Kidney epithelial cell (primary cell): ENCODE data around the gene POU3F1. TPM values are rescaled to one million over a fixed set of nuclear protein-coding genes. Genes with fewer than 3 reads are reported as not detected.

Experiments used
- DNase-seq: peaks from one replicate; pipeline ENCODE4 v3.0.0-alpha.2; 2010; ENCODE audit warnings: low read depth
- H3K27me3 ChIP-seq: 2 replicates; pipeline ENCODE4 v1.6.0; 2011; ENCODE audit warnings: low read length; ENCODE audit not compliant: control insufficient read depth, insufficient read depth
- H3K36me3 ChIP-seq: 2 replicates; pipeline ENCODE4 v1.5.1; 2011; ENCODE audit warnings: low read length; ENCODE audit not compliant: control insufficient read depth, insufficient read depth
- H3K4me3 ChIP-seq: 2 replicates; pipeline ENCODE4 v1.5.1; 2011; ENCODE audit warnings: low read depth, mild to moderate bottlenecking, control low read depth, low read length
- total RNA-seq: library from RNA; depleted of rRNA; stranded (reverse); fragments of >200 nt; gene quantifications from 2 replicates; pipeline ENCODE4 v1.2.3, GENCODE V29; 2015
- TF ChIP-seq, protein P1 (sequence below): IDR thresholded peaks from 2 replicates; pipeline ENCODE4 v1.5.1; 2011; ENCODE audit warnings: mild to moderate bottlenecking, moderate library complexity, low read length, control low read depth, inconsistent platforms; ENCODE audit not compliant: insufficient read depth, poor library complexity, severe bottlenecking

The POU3F1 gene
- 0.08 TPM in 1 of 2 replicates, not detected in the other for total RNA-seq

DNA sequence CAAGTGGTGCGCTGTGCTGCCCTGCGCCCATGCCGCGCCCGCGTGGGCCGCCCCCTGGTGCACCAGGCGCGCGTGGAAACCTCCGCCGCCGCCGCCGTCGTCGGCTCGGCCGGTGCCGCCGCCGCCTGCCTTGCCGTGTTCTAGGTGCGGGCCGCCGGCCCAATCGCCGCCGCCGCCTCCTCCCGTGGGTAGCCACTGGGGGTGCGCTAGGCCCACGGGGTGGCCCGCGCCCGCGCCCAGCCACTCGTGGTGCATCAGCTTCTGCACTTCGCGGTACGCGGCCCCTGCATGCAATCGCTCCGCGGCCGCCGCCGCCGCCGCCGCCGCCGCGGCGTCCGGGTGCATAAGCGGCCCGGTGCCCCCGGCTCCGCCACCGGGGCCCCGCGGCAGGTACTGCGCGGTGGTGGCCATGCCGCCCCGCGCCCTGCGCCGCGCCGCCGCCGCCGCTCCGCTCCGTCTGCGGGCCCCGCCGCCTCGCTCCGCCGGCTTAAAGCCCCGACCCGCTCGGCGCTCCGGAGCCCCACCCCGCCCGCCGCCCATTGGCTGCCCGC lies at the start of gene POU3F1:
POU3F1 (minus strand) TSS at position 461 of the 551 bp plus-strand sequence; CDS start at position 411, 50 bp downstream.
- DNase-seq: no peak
- peaks cover 63% of the 10 kb centered on the region for H3K27me3 ChIP-seq
- H3K4me3 ChIP-seq: peak within 1 kb of the TSS; percentile 41
- H3K36me3 ChIP-seq: no peaks in the 10 kb centered on the region
- TF ChIP-seq, protein P1, sequence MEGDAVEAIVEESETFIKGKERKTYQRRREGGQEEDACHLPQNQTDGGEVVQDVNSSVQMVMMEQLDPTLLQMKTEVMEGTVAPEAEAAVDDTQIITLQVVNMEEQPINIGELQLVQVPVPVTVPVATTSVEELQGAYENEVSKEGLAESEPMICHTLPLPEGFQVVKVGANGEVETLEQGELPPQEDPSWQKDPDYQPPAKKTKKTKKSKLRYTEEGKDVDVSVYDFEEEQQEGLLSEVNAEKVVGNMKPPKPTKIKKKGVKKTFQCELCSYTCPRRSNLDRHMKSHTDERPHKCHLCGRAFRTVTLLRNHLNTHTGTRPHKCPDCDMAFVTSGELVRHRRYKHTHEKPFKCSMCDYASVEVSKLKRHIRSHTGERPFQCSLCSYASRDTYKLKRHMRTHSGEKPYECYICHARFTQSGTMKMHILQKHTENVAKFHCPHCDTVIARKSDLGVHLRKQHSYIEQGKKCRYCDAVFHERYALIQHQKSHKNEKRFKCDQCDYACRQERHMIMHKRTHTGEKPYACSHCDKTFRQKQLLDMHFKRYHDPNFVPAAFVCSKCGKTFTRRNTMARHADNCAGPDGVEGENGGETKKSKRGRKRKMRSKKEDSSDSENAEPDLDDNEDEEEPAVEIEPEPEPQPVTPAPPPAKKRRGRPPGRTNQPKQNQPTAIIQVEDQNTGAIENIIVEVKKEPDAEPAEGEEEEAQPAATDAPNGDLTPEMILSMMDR: no peak

DNA sequence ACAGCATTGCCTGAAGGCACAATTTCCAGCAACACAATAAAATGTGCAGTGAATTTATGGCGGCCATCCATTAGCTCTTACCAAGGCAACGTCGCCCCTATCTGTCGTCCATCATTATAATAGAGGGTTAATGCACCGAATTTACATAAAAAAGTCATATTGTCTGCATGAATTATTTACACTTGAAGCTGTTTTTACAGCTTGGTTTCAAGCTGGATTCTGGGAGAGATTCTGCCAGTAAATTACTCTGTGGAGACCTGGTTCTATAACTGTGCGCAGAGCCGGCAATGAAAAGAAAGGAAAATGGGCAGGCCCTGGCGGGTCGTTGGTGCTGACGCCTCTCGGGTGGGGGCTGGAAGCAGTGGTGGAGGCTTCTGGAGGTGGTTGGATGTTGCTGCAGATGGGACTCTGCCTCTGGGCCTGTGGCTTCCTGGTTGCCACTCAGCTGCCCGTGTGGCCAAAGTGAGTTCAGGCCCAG lies 48.9 kb upstream of the POU3F1 start:
- DNase-seq: no peak
- TF ChIP-seq, protein P1: no peak
- H3K36me3 ChIP-seq: no peaks in the 10 kb centered on the region
- H3K27me3 ChIP-seq: peaks cover 22% of the 10 kb centered on the region
- no peak overlapping the region for H3K4me3 ChIP-seq

DNA sequence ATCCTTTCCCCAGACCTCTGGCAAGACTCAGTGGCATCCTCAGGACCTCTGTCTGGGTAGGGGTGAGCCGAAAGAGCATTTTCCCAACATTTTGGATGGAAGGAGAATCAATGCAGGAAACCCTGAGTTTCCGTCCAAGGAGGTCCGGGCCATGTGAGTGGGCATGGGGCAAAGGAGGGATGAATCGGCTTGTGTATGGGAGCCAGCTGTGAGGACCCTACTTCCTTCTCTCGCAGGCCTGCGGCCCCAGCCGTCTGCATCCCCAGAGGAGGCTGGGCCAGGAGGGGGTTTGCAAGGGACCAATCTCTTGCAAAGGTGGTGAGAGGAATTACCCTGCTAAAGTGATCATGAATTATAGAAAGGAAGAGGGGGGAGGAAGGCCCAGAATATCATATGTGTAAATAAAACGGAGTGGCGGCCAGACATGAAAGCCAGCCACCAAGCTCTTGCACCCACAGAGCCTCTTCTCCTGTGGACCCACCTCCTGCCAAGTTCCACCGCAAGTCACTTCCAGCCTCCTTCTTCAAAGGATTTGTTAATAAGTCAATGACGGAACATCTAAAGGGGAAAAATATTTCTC lies 48.2 kb upstream of the POU3F1 start:
- no peak for DNase-seq
- TF ChIP-seq, protein P1: no peak
- H3K36me3 ChIP-seq: no peaks in the 10 kb centered on the region
- no peak overlapping the region for H3K4me3 ChIP-seq
- peaks cover 24% of the 10 kb centered on the region for H3K27me3 ChIP-seq

DNA sequence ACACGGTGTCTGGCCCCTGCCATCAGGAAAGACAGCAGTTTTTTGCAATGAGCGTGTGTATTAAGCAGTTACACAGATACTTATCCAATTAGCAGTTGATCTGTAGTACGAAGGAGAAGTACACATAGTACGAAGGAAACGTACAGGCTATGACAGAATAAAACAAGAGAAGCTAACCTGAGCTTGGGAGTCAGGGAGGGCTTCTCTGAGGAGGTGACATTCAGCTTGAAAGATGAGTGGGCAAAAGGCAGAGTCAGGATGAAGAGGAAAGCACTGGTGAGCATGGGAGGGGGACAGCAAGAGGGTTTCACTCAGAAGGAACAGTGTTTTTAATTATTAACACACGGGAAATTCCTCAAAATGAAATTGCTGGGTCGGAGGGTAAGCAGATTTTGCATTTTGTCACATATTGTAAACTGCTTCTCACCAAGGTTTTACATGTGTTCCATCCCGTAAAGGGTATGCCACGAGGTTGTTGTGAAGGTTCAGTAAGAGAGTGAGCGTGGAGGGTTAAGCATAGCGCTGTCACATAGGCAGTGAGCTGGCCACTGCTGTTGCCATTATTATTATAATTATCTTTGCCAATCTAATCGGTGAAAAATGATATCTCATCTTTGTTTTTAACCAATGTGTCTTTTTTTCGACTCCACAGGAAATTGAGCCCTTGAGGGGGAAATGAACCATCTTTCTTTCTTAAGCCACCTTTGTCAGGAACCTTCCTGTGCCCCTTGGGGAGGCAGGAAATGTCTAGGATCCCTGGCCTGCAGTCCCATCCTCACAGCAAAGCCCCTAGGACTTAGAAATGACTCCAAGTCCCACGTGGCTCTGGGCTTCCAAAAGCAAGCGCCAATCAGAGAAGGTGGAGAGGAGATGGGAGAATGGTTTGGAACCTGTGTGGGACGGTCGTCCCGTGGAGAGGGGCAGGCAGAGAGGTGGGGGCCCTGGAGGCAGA lies 47.3 kb upstream of the POU3F1 start:
- peaks cover 25% of the 10 kb centered on the region for H3K27me3 ChIP-seq
- DNase-seq: no peak
- TF ChIP-seq, protein P1: no peak
- no peak overlapping the region for H3K4me3 ChIP-seq
- no peaks in the 10 kb centered on the region for H3K36me3 ChIP-seq

DNA sequence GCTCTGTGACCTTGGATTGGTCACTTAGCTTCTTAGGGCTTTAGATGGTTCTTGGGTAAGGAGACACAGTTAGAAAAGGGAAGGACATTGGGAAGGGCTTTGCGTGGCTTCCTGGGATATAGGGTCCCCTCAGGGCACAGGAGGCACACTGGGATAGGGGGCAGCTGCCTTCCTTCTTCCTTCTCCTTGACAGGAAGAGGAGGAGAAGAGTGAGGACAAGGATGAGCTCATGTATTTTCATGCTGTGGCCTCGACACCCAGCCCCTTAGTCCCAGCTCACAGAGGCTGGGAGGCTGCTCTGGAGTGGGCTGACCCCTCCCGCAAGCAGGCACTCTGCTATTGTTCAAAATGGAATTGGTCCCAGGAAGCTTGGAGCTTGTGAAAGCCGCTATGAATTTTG lies 45.7 kb upstream of the POU3F1 start:
- TF ChIP-seq, protein P1: no peak
- Histone ChIP-seq H3K4me3 (no peak overlapping the region), H3K27me3 (peaks cover 28% of the 10 kb centered on the region), H3K36me3 (no peaks in the 10 kb centered on the region)
- DNase-seq: no peak
